Keratinocyte (primary cell): ENCODE results near the gene SNX30. TPM values are rescaled to one million over a fixed set of nuclear protein-coding genes. Genes with fewer than 3 reads are reported as not detected.

ENCODE experiments used
- DNase-seq: peaks from one replicate; pipeline ENCODE4 v3.0.0-alpha.2; 2011; ENCODE audit warnings: low read depth, missing footprints, low spot score
- FAIRE-seq: peaks from 2 replicates; lab custom pipeline; 2011; peaks lifted over from hg19 to GRCh38; lab: Jason Lieb, UNC
- H2AFZ ChIP-seq: 2 replicates; pipeline ENCODE4 v1.6.0; 2012; ENCODE audit warnings: low read length, control low read depth, inconsistent platforms; ENCODE audit not compliant: control insufficient read depth
- H3K27ac ChIP-seq: 2 replicates; pipeline ENCODE4 v1.5.1; 2011; ENCODE audit warnings: low read length; ENCODE audit not compliant: control insufficient read depth, insufficient read depth
- H3K27me3 ChIP-seq: 3 replicates; pipeline ENCODE4 v1.6.0; 2011; ENCODE audit warnings: low read length; ENCODE audit not compliant: control insufficient read depth, insufficient read depth; ENCODE audit errors: extremely low read depth
- H3K36me3 ChIP-seq, 2 experiments: 2 replicates in 1 of 2; 3 replicates in 1 of 2; pipeline ENCODE4 v1.5.1; 2011; ENCODE audit warnings: low read length in 2 of 2, mild to moderate bottlenecking in 1 of 2; ENCODE audit not compliant: control insufficient read depth in 2 of 2, insufficient read depth in 2 of 2; ENCODE audit errors: extremely low read depth in 1 of 2
- H3K4me1 ChIP-seq: 3 replicates; pipeline ENCODE4 v1.5.1; 2011; ENCODE audit warnings: low read length; ENCODE audit not compliant: control insufficient read depth, insufficient read depth; ENCODE audit errors: extremely low read depth
- H3K4me2 ChIP-seq: 3 replicates; pipeline ENCODE4 v1.6.0; 2011; ENCODE audit warnings: low read depth, low read length; ENCODE audit not compliant: control insufficient read depth, insufficient read depth; ENCODE audit errors: extremely low read depth
- H3K4me3 ChIP-seq, 3 experiments: fragments of 200-600 bp in 1 of 3; sonication (generic) in 1 of 3; 2 replicates in 2 of 3; 3 replicates in 1 of 3; pipeline ENCODE4 v1.5.1; 2011 to 2016; ENCODE audit warnings: low read length in 3 of 3, mild to moderate bottlenecking in 3 of 3, control low read depth in 2 of 3, inconsistent platforms in 1 of 3, low read depth in 1 of 3, mixed read lengths in 1 of 3, mixed run types in 1 of 3, moderate library complexity in 1 of 3; ENCODE audit not compliant: control insufficient read depth in 2 of 3, insufficient read depth in 2 of 3; ENCODE audit errors: extremely low read depth in 1 of 3
- H3K79me2 ChIP-seq: 2 replicates; pipeline ENCODE4 v1.6.0; 2012; ENCODE audit warnings: low read length; ENCODE audit not compliant: control insufficient read depth, insufficient read depth
- H3K9ac ChIP-seq: 3 replicates; pipeline ENCODE4 v1.6.0; 2011; ENCODE audit warnings: low read length; ENCODE audit not compliant: control insufficient read depth, insufficient read depth; ENCODE audit errors: extremely low read depth
- H3K9me1 ChIP-seq: 3 replicates; pipeline ENCODE4 v1.6.0; 2011; ENCODE audit warnings: low read length; ENCODE audit not compliant: control insufficient read depth, insufficient read depth; ENCODE audit errors: extremely low read depth
- H3K9me3 ChIP-seq: 2 replicates; pipeline ENCODE4 v1.5.1; 2012; ENCODE audit warnings: low read depth, low read length; ENCODE audit not compliant: control insufficient read depth
- H4K20me1 ChIP-seq: 3 replicates; pipeline ENCODE4 v1.6.0; 2011; ENCODE audit warnings: low read length; ENCODE audit not compliant: control insufficient read depth, insufficient read depth; ENCODE audit errors: extremely low read depth
- EZH2 ChIP-seq: IDR thresholded peaks from one replicate; pipeline ENCODE4 v1.6.1; 2012; ENCODE audit warnings: inconsistent platforms, mild to moderate bottlenecking, low read length, moderate library complexity
- dilution Hi-C: fragments of 300-500 bp; cut with MboI; formaldehyde crosslinking; loops from one replicate; pipeline ENCODE4 v1.7.0; 2020; ENCODE audit warnings: low sequenced_read_pairs; ENCODE audit not compliant: extremely low pct_ligation_motif_present
- polyA plus RNA-seq, 5 experiments: library from polyadenylated mRNA; depleted of rRNA in 3 of 5; stranded (reverse) in 3 of 5; stranded (forward) in 1 of 5; unstranded in 1 of 5; fragments of >200 nt; gene quantifications; 1 replicate in 1 of 5; 2 replicates in 3 of 5; 3 replicates in 1 of 5; pipeline versions ENCODE4 v1.2.1 to v1.2.3, GENCODE V29; 2011 to 2012; ENCODE audit warnings: missing spikeins in 2 of 5, low read depth in 1 of 5, low replicate concordance in 1 of 5
- TF ChIP-seq, protein P1 (sequence below), 3 experiments: IDR thresholded peaks in 1 of 3; conservative IDR thresholded peaks in 1 of 3; optimal IDR thresholded peaks in 1 of 3; 2 replicates in 2 of 3; 3 replicates in 1 of 3; pipeline versions ENCODE3 to v1.5.1; 2011; ENCODE audit warnings: low read length in 3 of 3, mild to moderate bottlenecking in 3 of 3, moderate library complexity in 2 of 3, control low read depth in 1 of 3, inconsistent platforms in 1 of 3; ENCODE audit not compliant: insufficient read depth in 2 of 3; ENCODE audit errors: extremely low read depth in 1 of 3

Gene SNX30
- polyA plus RNA-seq, 1 donor (not counting 4 experiments of a cell fraction or from before 2014, with no cell fraction given): 9.0 TPM

DNA sequence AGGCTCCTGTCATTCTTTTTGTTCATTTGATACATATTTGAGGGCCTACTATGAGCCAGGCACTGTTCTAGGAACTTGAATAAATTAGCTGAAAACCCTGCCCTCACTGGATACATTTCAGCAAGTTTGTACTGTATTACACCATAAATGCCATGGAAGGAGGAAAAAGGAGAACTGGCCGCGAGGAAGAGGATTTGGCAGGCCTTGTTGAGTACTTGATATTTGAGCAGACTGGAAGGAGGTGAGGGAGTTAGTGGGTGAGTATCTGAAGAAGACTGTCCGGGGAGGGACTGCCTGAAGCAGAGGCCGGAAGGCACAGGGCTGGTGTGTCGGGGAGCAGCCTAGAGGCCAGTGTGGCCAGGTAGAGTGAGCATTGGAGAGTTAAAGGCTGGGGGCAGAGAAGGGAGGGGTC, 4.5 kb downstream of the SNX30 start:
- H2AFZ ChIP-seq: no peak overlapping the region

DNA sequence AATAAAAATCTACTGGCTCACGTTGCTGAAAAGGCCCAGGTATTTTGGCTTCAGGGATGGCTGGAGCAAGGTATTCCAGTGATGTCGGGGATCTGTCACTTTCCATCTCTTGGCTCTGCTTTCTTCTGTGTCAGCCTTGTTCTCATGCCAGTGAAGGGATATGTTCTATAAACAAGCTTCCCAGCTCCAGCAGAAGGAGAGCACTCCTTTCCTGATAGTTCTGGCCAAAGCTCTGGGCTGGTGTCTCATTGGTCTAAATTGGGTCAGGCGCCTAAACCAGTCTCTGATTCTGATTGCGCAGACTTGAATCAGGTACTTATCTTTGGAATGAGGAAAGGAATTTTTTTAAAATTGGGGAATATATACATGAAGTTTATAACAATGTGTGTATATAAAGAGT, 5.1 kb downstream of the SNX30 start:
- Histone ChIP-seq H3K27me3 (no peaks in the 10 kb centered on the region), H3K9me1 (no peaks in the 10 kb centered on the region), H3K4me1 (peaks cover 61% of the 10 kb centered on the region), H3K36me3 (peaks cover 2 to 7% of the 10 kb centered on the region in 2 experiments), H2AFZ (peak overlapping the region; percentile 59), H3K79me2 (peaks cover 56% of the 10 kb centered on the region), H3K9me3 (no peaks in the 10 kb centered on the region), H3K9ac (peak overlapping the region; percentile 66), H3K4me2 (peak overlapping the region; percentile 77), H4K20me1 (no peaks in the 10 kb centered on the region), H3K4me3 (peak overlapping the region; percentile 42 to 67 (median 64)), H3K27ac (peak overlapping the region; percentile 78)
- FAIRE-seq (peak; percentile 17), DNase-seq (no peak)
- no peak for TF ChIP-seq EZH2
- TF ChIP-seq, protein P1, sequence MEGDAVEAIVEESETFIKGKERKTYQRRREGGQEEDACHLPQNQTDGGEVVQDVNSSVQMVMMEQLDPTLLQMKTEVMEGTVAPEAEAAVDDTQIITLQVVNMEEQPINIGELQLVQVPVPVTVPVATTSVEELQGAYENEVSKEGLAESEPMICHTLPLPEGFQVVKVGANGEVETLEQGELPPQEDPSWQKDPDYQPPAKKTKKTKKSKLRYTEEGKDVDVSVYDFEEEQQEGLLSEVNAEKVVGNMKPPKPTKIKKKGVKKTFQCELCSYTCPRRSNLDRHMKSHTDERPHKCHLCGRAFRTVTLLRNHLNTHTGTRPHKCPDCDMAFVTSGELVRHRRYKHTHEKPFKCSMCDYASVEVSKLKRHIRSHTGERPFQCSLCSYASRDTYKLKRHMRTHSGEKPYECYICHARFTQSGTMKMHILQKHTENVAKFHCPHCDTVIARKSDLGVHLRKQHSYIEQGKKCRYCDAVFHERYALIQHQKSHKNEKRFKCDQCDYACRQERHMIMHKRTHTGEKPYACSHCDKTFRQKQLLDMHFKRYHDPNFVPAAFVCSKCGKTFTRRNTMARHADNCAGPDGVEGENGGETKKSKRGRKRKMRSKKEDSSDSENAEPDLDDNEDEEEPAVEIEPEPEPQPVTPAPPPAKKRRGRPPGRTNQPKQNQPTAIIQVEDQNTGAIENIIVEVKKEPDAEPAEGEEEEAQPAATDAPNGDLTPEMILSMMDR (optimal IDR thresholded peaks at IDR 0.05 in 1 of 3, IDR thresholded peaks at IDR 0.05 in 1 of 3, conservative IDR thresholded peaks at IDR 0.05 in 1 of 3; ENCODE audit: extremely low read depth in 1 of 3, insufficient read depth in 2 of 3, low read length in 3 of 3): no peak
- dilution Hi-C loops: no loop called here

More for the DNA sequence above, 4.5 kb downstream of the SNX30 start:
- no peaks in the 10 kb centered on the region for H3K27me3 ChIP-seq
- H3K4me3 ChIP-seq: peak overlapping the region; percentile 42 to 67 (median 64)
- no peak for DNase-seq
- FAIRE-seq: no peak
- H4K20me1 ChIP-seq: no peaks in the 10 kb centered on the region
- H3K9me3 ChIP-seq: no peaks in the 10 kb centered on the region
- H3K9ac ChIP-seq: peak overlapping the region; percentile 66
- TF ChIP-seq, protein P1 (optimal IDR thresholded peaks at IDR 0.05 in 1 of 3, IDR thresholded peaks at IDR 0.05 in 1 of 3, conservative IDR thresholded peaks at IDR 0.05 in 1 of 3; ENCODE audit: extremely low read depth in 1 of 3, insufficient read depth in 2 of 3, low read length in 3 of 3): no peak
- TF ChIP-seq EZH2: no peak
- H3K27ac ChIP-seq: peak overlapping the region; percentile 78
- H3K4me1 ChIP-seq: peaks cover 63% of the 10 kb centered on the region
- dilution Hi-C loops: no loop called here
- H3K9me1 ChIP-seq: no peaks in the 10 kb centered on the region
- H3K36me3 ChIP-seq: peaks cover 2 to 7% of the 10 kb centered on the region in 2 experiments
- peak overlapping the region; percentile 77 for H3K4me2 ChIP-seq
- peaks cover 50% of the 10 kb centered on the region for H3K79me2 ChIP-seq
